Suprapubic skin (tissue), 3 donors: ENCODE data around the gene AFF2.

Source experiments
- CTCF ChIP-seq, 2 donors: fragments of 200-600 bp in 1 of 2; fragments of 450-650 bp in 1 of 2; sonication (generic) in 1 of 2; IDR thresholded peaks; one replicate each; pipeline ENCODE4 v1.5.1; 2016 to 2019; ENCODE audit warnings: antibody characterized with exemption in 2 of 2, mild to moderate bottlenecking in 1 of 2, moderate library complexity in 1 of 2
- POLR2A ChIP-seq, 2 donors: fragments of 450-650 bp; IDR thresholded peaks; one replicate each; pipeline ENCODE4 v1.6.1; 2017; ENCODE audit warnings: antibody characterized with exemption in 2 of 2, mild to moderate bottlenecking in 2 of 2, moderate library complexity in 2 of 2

- TF ChIP-seq CTCF (IDR thresholded peaks at IDR 0.05) (no peak), POLR2A (IDR thresholded peaks at IDR 0.05) (no peak)
Measured at GRCh38 chrX:148504506-148504905, 4.1 kb downstream of the AFF2 start.
